Measurements from ENCODE around the gene C19orf81. TPM values are rescaled to one million over a fixed set of nuclear protein-coding genes. Genes with fewer than 3 reads are reported as not detected.

Gene C19orf81
- total RNA-seq, 1 experiment from 2014 or later: 22.4 TPM

DNA sequence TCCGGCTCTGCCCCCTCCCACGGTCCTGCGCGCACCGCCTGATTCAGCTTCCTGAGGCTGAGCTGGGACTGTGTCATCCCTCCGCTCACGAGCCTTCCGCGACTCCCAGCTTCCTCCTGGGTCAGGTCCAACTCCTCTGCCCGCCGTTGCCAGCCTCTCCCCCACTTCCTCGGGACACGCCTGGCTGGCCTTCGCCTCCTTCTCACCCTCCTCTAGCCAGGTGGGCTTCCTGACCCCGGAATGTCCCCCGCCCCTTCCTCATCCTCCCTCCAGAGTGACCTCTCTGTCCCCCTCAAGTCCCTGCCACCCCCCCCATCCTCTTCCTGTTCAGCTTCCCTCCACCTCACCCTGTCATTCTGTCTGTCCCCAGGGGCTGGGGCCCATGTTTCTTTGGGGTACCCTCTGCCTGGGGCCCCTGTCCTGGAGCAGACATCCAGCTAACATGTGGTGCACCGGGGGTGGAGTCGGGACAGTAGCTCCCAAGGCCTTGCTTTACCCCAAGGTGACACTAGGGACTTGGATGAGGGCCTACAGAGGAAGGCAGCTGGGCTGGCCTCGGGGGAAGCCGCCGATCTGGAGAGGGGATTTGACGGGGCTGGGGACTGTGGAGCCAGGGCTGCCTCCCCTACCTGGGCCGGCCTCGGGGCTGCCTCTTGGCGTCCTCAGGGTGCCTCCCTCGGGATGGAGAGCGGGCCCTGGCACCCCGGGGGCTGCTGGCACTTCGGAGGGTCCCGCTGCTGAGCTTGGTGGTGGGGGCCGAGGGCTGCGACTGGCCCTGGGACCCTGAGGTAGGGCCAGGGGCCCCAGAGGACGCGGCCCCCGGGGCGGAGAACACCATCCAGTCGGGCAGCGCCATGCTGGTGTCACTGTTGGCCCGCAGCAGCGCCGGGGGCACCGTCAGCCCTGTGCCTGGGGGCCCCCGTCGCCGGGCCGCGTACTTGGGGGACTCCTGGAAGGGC lies 53.9 kb downstream of the C19orf81 start (continued):
- TF ChIP-seq EMX1 (CRISPR knock-in tag; IDR thresholded peaks at IDR 0.05): no peak
- TF ChIP-seq TCF7 (CRISPR knock-in tag; IDR thresholded peaks at IDR 0.05; ENCODE audit: low read depth): no peak
- TF ChIP-seq ELF4 (CRISPR knock-in tag; IDR thresholded peaks at IDR 0.05; ENCODE audit: low read depth): no peak
- TF ChIP-seq, protein P1, sequence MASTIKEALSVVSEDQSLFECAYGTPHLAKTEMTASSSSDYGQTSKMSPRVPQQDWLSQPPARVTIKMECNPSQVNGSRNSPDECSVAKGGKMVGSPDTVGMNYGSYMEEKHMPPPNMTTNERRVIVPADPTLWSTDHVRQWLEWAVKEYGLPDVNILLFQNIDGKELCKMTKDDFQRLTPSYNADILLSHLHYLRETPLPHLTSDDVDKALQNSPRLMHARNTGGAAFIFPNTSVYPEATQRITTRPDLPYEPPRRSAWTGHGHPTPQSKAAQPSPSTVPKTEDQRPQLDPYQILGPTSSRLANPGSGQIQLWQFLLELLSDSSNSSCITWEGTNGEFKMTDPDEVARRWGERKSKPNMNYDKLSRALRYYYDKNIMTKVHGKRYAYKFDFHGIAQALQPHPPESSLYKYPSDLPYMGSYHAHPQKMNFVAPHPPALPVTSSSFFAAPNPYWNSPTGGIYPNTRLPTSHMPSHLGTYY (CRISPR knock-in tag; IDR thresholded peaks at IDR 0.05): no peak

DNA sequence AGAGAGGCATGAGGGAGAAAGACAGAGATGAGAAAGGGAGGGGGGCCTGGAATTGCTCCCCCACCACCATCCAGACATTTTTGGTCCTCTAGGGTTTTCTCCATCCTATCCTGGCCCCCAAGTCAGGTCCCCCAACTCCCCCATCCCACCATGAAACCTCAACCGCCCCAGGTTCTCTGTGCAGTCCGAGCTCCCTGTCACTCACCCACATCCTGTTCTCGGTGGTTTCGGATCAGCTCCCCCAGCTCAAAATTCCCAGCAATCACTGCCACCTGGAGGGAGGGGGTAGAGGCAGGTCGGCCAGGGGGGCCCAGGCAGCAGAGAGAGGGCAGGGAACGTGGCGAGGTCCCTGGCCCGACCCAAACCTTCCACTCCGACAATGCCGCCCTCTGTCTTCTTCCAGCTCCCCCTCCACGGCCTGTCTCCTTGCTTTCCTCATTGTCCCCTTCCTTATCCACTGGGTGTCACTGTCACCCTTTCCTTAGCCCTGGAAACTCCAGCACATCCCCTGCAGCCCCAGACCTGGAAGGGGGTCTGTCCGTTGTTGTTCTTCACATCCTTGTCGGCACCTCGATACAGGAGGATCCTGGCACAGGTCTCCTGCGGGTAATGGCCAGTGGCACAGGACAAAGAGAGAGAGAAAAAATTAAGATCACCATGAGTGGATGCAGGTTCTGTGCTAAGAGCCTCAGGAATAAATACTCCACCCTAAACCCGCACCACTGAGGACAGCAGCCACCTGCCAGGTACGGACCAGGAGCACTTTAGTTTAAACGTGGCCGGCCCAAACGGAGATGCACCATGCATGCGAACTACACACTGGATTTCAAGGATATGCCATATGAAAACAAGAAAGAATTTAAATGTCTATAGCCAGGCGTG lies 54.9 kb downstream of the C19orf81 start:
- peaks cover 6% of the 10 kb centered on the region; the same call in 1 of the 2 replicates for H3K4me1 Mint-ChIP-seq
- ATAC-seq: peak; percentile 65
- no peak for DNase-seq (ENCODE audit: low spot score)
- no peak overlapping the region for H3K4me3 Mint-ChIP-seq
- H3K36me3 Mint-ChIP-seq: no peaks in the 10 kb centered on the region
- ChIA-PET POLR2A (interaction anchor here (0.8 kb wide), 1 partner anchor 101 kb away, joined by 4 read pairs; no protein-coding TSS in a partner anchor), CTCF (interaction anchor here (0.5 to 7.8 kb wide), 48 partner anchors 9 to 501 kb away, joined by 3 to 184 read pairs (median 4); partner anchors contain the start of genes C19orf81, CLEC11A and MYH14)
- peaks cover 41% of the 10 kb centered on the region for H3K27me3 Mint-ChIP-seq (ENCODE audit: low read depth)
- no peak overlapping the region for H3K27ac Mint-ChIP-seq
- no peaks in the 10 kb centered on the region for H3K9me3 Mint-ChIP-seq
- TF ChIP-seq ZNF671 (CRISPR knock-in tag; IDR thresholded peaks at IDR 0.05) (no peak), MXD4 (CRISPR knock-in tag; IDR thresholded peaks at IDR 0.05; ENCODE audit: borderline replicate concordance) (no peak), EMX1 (CRISPR knock-in tag; IDR thresholded peaks at IDR 0.05) (no peak), ZNF138 (CRISPR knock-in tag; conservative IDR thresholded peaks at IDR 0.05) (no peak), RELA (CRISPR knock-in tag; IDR thresholded peaks at IDR 0.05; ENCODE audit: borderline replicate concordance) (no peak), ZNF396 (CRISPR knock-in tag; IDR thresholded peaks at IDR 0.05; ENCODE audit: borderline replicate concordance) (no peak), ZNF423 (CRISPR knock-in tag; IDR thresholded peaks at IDR 0.05) (no peak), ZNF263 (CRISPR knock-in tag; IDR thresholded peaks at IDR 0.05; ENCODE audit: low read depth) (no peak), JAZF1 (CRISPR knock-in tag; IDR thresholded peaks at IDR 0.05) (no peak), FOXK1 (CRISPR knock-in tag; IDR thresholded peaks at IDR 0.05) (no peak)
- TF ChIP-seq, protein P2, sequence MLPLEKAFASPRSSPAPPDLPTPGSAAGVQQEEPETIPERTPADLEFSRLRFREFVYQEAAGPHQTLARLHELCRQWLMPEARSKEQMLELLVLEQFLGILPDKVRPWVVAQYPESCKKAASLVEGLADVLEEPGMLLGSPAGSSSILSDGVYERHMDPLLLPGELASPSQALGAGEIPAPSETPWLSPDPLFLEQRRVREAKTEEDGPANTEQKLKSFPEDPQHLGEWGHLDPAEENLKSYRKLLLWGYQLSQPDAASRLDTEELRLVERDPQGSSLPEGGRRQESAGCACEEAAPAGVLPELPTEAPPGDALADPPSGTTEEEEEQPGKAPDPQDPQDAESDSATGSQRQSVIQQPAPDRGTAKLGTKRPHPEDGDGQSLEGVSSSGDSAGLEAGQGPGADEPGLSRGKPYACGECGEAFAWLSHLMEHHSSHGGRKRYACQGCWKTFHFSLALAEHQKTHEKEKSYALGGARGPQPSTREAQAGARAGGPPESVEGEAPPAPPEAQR (CRISPR knock-in tag; IDR thresholded peaks at IDR 0.05): no peak
- TF ChIP-seq, protein P3, sequence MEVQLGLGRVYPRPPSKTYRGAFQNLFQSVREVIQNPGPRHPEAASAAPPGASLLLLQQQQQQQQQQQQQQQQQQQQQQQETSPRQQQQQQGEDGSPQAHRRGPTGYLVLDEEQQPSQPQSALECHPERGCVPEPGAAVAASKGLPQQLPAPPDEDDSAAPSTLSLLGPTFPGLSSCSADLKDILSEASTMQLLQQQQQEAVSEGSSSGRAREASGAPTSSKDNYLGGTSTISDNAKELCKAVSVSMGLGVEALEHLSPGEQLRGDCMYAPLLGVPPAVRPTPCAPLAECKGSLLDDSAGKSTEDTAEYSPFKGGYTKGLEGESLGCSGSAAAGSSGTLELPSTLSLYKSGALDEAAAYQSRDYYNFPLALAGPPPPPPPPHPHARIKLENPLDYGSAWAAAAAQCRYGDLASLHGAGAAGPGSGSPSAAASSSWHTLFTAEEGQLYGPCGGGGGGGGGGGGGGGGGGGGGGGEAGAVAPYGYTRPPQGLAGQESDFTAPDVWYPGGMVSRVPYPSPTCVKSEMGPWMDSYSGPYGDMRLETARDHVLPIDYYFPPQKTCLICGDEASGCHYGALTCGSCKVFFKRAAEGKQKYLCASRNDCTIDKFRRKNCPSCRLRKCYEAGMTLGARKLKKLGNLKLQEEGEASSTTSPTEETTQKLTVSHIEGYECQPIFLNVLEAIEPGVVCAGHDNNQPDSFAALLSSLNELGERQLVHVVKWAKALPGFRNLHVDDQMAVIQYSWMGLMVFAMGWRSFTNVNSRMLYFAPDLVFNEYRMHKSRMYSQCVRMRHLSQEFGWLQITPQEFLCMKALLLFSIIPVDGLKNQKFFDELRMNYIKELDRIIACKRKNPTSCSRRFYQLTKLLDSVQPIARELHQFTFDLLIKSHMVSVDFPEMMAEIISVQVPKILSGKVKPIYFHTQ (CRISPR knock-in tag; IDR thresholded peaks at IDR 0.05): no peak
